Measurements from ENCODE around the gene ANKRD65.
A peak's percentile ranks its signal among the peaks of the same experiment; 100 is the strongest.

The ANKRD65 gene

DNA sequence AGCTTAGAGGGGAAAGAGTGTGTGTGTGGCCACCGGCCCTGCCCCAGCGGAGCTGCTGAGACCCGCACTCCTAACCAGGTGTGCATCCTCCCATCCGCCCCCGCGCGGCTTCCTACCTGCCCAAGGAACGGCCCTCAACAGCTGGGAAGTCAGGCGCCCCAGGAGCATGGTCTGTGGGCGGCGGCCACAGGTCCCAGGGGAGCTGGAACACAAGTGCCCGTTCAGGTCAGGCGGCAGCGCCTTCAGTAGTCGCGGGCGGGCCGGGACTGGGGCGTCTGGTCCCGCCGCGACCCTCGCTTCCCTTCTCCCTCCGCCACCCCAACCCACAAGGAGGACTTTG is 46.5 kb downstream of the ANKRD65 start:
- DNase-seq, result peak; percentile 53
- H3K4me1 ChIP-seq, result peaks cover 3% of the 10 kb centered on the region; the same call in 1 of the 2 replicates

DNA sequence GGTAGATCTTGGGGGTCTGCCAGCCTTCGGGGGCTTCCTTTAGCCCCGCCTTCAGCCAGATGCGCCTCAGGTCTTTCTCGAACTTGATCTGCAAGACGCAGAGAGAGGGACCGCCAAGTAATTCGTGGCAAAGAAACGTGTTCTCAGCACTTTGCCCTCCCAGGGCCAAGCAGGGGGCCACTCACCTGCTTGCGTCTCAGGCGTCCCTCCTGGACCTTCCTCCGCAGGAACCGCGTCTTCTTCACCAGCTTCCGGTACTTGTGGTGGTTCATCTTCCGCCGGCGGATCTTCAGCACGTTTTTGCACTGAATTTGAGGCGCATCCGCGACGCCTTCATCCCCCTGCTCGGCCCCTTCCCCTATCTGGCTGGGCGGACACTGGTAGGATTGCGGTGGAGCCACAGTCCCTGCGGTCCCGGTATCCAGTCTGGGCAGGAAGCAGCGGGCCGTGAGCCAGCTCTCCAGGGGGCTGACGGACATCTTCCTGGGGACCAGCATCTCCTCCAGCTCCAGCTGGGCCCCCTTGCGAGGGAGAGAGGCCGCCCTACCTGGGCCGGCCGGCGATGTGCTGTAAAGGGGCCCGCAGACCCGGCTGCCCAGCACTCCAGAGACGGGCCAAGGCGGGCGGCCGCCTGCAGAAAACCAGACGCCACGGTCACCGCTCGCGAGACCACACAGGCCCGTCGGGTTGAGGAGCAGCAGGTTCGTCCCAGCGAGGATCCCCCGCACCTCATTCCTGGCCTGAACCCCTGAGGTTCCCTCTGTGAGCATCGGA is 47.1 kb downstream of the ANKRD65 start:
- H3K27me3 ChIP-seq, result no peaks in the 10 kb centered on the region
- no peaks in the 10 kb centered on the region for H3K9me3 ChIP-seq
- H3K4me1 ChIP-seq, result peaks cover 3% of the 10 kb centered on the region; the same call in 1 of the 2 replicates
- TF ChIP-seq, protein P1, sequence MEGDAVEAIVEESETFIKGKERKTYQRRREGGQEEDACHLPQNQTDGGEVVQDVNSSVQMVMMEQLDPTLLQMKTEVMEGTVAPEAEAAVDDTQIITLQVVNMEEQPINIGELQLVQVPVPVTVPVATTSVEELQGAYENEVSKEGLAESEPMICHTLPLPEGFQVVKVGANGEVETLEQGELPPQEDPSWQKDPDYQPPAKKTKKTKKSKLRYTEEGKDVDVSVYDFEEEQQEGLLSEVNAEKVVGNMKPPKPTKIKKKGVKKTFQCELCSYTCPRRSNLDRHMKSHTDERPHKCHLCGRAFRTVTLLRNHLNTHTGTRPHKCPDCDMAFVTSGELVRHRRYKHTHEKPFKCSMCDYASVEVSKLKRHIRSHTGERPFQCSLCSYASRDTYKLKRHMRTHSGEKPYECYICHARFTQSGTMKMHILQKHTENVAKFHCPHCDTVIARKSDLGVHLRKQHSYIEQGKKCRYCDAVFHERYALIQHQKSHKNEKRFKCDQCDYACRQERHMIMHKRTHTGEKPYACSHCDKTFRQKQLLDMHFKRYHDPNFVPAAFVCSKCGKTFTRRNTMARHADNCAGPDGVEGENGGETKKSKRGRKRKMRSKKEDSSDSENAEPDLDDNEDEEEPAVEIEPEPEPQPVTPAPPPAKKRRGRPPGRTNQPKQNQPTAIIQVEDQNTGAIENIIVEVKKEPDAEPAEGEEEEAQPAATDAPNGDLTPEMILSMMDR (IDR thresholded peaks at IDR 0.05; ENCODE audit: low read depth, low read length), result no peak
- peak overlapping the region; percentile 82 for H3K4me3 ChIP-seq (ENCODE audit: low read depth, low read length)
- DNase-seq, result no peak
- peaks cover 28% of the 10 kb centered on the region for H3K36me3 ChIP-seq

More for the DNA sequence above, 46.5 kb downstream of the ANKRD65 start:
- peaks cover 28% of the 10 kb centered on the region for H3K36me3 ChIP-seq
- peak overlapping the region; percentile 82 for H3K4me3 ChIP-seq (ENCODE audit: low read depth, low read length)
- H3K27me3 ChIP-seq, result no peaks in the 10 kb centered on the region
- TF ChIP-seq, protein P1 (IDR thresholded peaks at IDR 0.05; ENCODE audit: low read depth, low read length), result no peak
- H3K9me3 ChIP-seq, result no peaks in the 10 kb centered on the region

DNA sequence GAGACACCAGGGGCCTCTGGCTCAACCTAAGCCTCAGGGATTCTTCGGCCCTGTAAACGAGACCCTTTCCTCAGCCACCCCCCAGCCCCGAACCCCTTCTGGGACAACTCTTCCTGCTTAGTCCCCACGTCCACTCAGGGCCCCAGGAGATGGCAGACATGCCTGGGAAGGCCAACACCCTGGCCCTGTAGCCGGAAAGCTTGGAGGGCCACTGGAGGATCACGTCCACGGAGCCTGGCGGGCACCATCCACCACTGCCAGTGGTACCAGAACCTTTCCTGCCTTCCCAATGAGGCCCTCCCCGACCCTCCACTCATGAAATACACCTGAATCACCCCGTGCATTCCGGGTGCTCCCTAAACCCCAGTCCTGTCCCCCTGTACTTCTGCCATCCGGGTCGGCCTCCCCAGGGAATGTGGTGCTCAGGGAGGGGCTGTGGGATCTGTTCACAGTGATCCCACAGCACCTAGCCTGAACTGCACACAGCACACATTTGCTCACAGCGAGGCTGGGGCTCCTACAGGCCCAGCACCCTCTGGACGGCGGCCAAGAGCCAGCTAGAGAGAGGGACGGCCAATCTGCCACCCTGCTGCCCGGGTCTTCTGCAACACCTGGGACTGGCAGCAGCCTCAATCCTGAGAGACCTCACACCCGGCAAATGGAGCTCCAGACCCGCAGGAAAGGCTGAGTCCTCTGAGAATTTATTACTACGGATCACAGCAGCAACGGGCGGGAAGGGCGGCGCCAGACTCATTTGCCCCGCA is 47.8 kb downstream of the ANKRD65 start:
- H3K4me1 ChIP-seq, result peaks cover 3% of the 10 kb centered on the region; the same call in 1 of the 2 replicates
- peak overlapping the region; percentile 82 for H3K4me3 ChIP-seq (ENCODE audit: low read depth, low read length)
- no peaks in the 10 kb centered on the region for H3K27me3 ChIP-seq
- no peak for DNase-seq
- no peaks in the 10 kb centered on the region for H3K9me3 ChIP-seq
- peaks cover 28% of the 10 kb centered on the region for H3K36me3 ChIP-seq
- TF ChIP-seq, protein P1 (IDR thresholded peaks at IDR 0.05; ENCODE audit: low read depth, low read length), result no peak

DNA sequence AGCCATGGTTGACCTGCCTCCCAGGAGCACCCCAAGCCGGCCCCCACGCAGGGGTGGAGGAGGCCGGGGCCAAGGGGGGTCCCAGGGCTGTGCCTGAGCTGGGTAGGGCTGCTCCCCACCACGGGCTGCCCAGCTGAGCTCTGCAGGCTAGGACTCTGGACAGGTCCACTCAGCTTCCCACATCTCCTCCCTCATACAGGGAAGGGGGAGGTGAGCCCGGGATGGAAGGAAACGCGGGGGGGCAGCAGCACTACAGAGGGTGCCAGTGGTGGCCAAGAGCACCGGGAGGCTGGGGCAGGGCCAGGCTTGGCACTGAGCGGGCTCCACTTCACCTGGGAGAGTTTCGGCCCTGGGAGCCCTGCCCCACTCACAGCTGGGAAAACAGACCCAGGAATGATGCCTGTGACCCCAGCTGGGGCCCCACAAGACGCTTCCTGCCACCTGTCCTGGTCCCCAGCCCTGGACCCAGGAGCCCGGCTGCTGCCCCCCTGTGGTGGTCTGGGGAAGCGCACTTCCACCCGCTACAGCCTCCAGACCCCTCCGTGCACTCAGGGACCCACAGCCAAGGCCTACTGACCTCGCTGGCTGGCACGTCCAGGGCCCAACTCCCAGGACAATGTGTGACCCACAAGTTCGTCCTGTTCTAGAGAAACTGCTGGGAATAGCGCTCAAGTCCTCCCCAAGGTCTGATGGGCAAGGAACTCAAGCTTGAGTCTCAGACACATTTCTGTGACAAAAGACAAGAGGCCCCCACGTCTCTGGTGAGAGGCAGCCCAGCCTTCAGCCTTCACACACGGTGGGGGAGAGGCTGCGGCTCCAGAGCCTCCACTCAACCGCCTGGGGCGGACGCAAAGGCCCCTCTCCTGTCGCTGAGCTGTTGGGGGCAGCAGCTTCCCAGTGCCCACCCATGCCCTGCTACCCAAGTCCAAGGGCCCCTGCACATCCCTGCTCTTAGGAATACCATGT is 49.0 kb downstream of the ANKRD65 start:
- peak; percentile 82 for DNase-seq
- Histone ChIP-seq H3K4me1 (peaks cover 3% of the 10 kb centered on the region; the same call in 1 of the 2 replicates), H3K9me3 (no peaks in the 10 kb centered on the region), H3K4me3 (ENCODE audit: low read depth, low read length) (no peak overlapping the region), H3K36me3 (peaks cover 28% of the 10 kb centered on the region), H3K27me3 (no peaks in the 10 kb centered on the region)
- TF ChIP-seq, protein P1 (IDR thresholded peaks at IDR 0.05; ENCODE audit: low read depth, low read length), result peak; percentile 88

DNA sequence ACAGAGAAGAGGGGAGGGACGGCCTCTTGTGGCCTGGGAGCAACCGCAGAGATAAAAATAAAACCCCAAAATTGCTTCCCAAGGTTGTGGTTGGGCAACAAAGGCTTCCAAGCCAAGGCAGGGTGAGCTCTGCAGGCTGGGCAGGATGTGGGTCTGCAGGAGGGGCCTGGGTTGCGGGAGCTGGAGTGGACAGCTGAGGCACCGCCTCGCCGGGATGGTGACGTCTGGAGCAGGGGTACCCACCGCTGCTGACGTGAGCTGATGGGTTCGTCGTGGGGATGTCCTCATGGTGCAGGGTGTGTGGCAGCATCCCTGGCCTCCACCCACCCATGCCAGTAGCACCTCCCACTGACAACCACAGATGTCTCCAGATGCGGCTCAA is 49.7 kb downstream of the ANKRD65 start:
- TF ChIP-seq, protein P1 (IDR thresholded peaks at IDR 0.05; ENCODE audit: low read depth, low read length), result no peak
- Histone ChIP-seq H3K4me3 (ENCODE audit: low read depth, low read length) (no peak overlapping the region), H3K4me1 (peaks cover 3% of the 10 kb centered on the region; the same call in 1 of the 2 replicates), H3K27me3 (no peaks in the 10 kb centered on the region), H3K9me3 (no peaks in the 10 kb centered on the region), H3K36me3 (peaks cover 28% of the 10 kb centered on the region)
- no peak for DNase-seq
